Measurements from ENCODE around the gene ZNF485.

DNA sequence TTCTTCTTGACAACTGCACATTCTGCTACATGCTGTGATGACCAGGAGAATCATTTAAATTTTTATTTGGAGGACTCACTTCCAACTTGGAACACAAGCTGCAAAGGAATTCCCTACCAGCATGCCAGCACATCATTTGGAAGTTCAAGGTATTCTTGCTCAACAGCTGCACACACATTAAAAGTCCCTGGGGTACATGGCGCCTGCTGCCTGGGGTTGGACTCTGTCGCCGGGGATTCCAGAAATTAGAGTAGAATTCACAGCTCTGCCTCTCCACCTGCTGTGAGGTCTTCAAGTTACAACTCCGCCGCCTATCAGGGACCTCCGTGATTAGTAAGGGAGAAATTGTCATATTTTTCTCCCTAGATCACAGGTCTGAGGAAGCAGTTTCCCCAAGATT is 41.3 kb downstream of the ZNF485 start:
- TF ChIP-seq POLR2AphosphoS5 (IDR thresholded peaks at IDR 0.05), result no peak
- TF ChIP-seq POLR2A (IDR thresholded peaks at IDR 0.05), result no peak

Measured in prostate gland (tissue), 1 donor.